ENCODE results near the gene FIP1L1.

GRCh38 chr4:53483250-53483649 is 105.8 kb downstream of the FIP1L1 start:
- TF ChIP-seq EZH2 (IDR thresholded peaks at IDR 0.05; ENCODE audit: borderline replicate concordance, low read depth, low read length, severe bottlenecking) (no peak), CTCF (IDR thresholded peaks at IDR 0.05; ENCODE audit: borderline replicate concordance, extremely low read depth, low read length, poor library complexity, severe bottlenecking) (no peak)

Measured in DND-41 (cell line).